Measurements from ENCODE around the gene PCDH19. TPM values are rescaled to one million over a fixed set of nuclear protein-coding genes. Genes with fewer than 3 reads are reported as not detected.

PCDH19 gene
- total RNA-seq, 2 donors from 2014 or later: 0.41 to 3.0 TPM

DNA sequence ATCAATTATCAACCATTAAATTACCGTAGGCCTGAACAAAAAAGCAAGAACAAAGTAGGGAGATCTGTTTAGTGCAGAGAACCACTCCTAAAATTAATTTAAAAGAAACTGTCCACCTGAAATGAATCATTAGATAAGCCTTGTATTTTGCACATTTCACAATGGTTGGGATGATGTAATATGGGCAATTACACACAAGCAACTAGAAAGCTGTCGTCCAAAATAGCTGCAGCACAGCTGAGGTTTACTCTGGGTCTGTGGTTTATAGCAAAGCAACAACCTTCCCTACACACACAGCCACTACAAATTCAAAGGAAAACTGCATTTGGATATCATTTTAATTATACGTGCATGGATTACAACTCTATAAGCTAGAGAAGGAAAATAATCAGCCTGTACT, 28.5 kb downstream of the PCDH19 start:
- ATAC-seq (ENCODE audit: insufficient number of reproducible peaks, low FRiP score, low read depth): no peak
- Histone ChIP-seq H3K9me3 (no peaks in the 10 kb centered on the region), H3K27me3 (replicated peaks; ENCODE audit: insufficient read depth) (no peaks in the 10 kb centered on the region), H3K4me1 (ENCODE audit: control insufficient read depth in 1 of 2, low read depth in 2 of 2) (no peaks in the 10 kb centered on the region), H3K4me3 (no peak overlapping the region), H3K36me3 (no peaks in the 10 kb centered on the region), H3K27ac (no peak overlapping the region)
- TF ChIP-seq, protein P1, sequence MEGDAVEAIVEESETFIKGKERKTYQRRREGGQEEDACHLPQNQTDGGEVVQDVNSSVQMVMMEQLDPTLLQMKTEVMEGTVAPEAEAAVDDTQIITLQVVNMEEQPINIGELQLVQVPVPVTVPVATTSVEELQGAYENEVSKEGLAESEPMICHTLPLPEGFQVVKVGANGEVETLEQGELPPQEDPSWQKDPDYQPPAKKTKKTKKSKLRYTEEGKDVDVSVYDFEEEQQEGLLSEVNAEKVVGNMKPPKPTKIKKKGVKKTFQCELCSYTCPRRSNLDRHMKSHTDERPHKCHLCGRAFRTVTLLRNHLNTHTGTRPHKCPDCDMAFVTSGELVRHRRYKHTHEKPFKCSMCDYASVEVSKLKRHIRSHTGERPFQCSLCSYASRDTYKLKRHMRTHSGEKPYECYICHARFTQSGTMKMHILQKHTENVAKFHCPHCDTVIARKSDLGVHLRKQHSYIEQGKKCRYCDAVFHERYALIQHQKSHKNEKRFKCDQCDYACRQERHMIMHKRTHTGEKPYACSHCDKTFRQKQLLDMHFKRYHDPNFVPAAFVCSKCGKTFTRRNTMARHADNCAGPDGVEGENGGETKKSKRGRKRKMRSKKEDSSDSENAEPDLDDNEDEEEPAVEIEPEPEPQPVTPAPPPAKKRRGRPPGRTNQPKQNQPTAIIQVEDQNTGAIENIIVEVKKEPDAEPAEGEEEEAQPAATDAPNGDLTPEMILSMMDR (IDR thresholded peaks at IDR 0.05): no peak
- DNase-seq (ENCODE audit: low spot score): no peak

DNA sequence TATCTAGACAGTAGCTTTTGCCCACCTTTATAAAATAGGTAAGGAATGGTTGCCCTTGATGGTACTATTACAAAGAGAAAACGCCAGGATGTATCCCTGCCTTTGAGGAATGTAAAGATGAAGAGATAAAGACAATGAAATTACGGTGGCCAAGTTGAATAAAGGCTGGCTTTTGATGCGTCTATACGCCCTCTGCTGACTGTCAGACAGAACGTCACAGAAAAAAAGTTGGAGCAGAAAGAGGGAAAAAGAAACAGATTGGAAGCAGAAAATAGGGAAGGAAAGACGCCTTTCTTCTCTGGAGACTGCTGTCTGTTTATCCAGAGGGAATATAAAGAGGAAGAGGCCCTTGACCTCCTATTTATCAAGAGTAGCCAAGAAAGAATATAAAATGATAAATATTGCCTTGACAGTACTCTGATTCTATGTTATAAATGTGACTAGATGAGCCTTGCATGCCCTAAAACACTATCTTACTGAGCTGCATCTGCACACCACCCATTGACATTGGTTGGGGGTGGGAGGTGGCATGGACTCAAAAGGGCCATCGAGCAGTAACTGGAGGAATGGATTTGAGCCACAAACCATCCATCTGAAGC, 30.6 kb downstream of the PCDH19 start:
- ATAC-seq (ENCODE audit: insufficient number of reproducible peaks, low FRiP score, low read depth): no peak

DNA sequence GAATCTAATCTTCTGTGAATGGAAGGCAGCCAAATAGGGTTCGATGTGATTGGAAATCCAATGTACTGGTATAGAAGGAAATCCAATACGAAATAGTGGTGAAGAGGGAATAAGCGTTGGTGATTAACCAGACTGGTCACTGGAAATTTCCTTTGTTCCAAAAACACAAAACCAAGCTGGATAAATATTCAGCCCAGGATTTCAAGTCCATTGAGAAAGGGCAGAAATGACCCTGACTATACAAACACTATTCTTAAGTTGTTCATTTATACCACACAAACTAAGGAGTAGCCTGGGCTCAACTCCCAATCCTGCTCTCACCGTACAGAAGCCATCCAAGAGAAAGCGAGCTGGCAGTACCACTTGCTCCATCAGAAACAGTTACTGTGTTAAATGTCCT, 32.2 kb downstream of the PCDH19 start:
- Histone ChIP-seq H3K4me1 (ENCODE audit: control insufficient read depth in 1 of 2, low read depth in 2 of 2) (no peaks in the 10 kb centered on the region), H3K36me3 (no peaks in the 10 kb centered on the region), H3K9me3 (no peaks in the 10 kb centered on the region), H3K27ac (no peak overlapping the region), H3K27me3 (replicated peaks; ENCODE audit: insufficient read depth) (no peaks in the 10 kb centered on the region), H3K4me3 (no peak overlapping the region)
- no peak for ATAC-seq (ENCODE audit: insufficient number of reproducible peaks, low FRiP score, low read depth)
- TF ChIP-seq, protein P1 (IDR thresholded peaks at IDR 0.05): no peak
- no peak for DNase-seq (ENCODE audit: low spot score)

More for the DNA sequence above, 30.6 kb downstream of the PCDH19 start:
- TF ChIP-seq, protein P1 (IDR thresholded peaks at IDR 0.05): no peak
- H3K4me1 ChIP-seq (ENCODE audit: control insufficient read depth in 1 of 2, low read depth in 2 of 2): no peaks in the 10 kb centered on the region
- no peak overlapping the region for H3K27ac ChIP-seq
- no peaks in the 10 kb centered on the region for H3K36me3 ChIP-seq
- DNase-seq (ENCODE audit: low spot score): no peak
- no peaks in the 10 kb centered on the region for H3K9me3 ChIP-seq
- H3K27me3 ChIP-seq (replicated peaks; ENCODE audit: insufficient read depth): no peaks in the 10 kb centered on the region
- no peak overlapping the region for H3K4me3 ChIP-seq

DNA sequence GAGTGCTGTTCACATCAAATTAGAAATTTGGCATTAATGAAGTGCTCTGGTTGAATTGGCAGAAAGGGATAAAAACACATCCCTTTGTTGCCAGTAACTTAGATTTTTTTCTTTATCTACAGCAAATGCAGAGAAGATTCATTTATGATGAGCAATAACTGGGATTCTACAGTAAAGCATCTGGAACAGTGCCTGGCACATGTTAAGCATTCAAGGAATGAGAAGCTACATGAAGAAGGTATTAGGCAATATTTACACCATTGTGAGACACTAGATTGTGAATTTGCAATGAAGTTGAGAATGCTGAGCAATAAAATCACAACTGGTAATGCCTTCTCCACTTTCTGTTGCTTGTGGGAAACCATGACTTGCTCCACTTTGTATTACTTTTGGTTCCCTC, 33.5 kb downstream of the PCDH19 start:
- H3K4me3 ChIP-seq: no peak overlapping the region
- H3K27me3 ChIP-seq (replicated peaks; ENCODE audit: insufficient read depth): no peaks in the 10 kb centered on the region
- no peaks in the 10 kb centered on the region for H3K9me3 ChIP-seq
- H3K36me3 ChIP-seq: no peaks in the 10 kb centered on the region
- no peak overlapping the region for H3K27ac ChIP-seq
- no peak for ATAC-seq (ENCODE audit: insufficient number of reproducible peaks, low FRiP score, low read depth)
- H3K4me1 ChIP-seq (ENCODE audit: control insufficient read depth in 1 of 2, low read depth in 2 of 2): no peaks in the 10 kb centered on the region
- TF ChIP-seq, protein P1 (IDR thresholded peaks at IDR 0.05): no peak
- no peak for DNase-seq (ENCODE audit: low spot score)

DNA sequence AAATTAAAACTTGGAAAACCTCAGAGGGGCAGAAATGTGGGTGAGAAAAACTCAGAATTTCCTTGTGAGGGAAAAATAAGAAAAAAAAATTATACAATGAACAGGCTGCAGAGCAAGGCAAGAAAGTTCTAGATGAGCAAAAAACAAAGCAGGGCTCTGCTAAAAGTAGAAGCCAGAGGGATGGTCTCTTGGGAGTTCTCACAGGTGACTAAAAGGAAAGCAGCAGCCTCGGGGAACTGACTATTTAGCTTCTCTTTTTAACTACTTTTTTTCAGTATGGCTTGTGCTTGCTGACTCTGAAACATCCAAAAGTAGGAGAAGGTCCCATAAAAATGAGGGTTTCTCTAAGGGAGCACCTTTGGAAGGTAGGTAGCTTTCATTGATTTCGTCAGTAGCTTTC, 36.4 kb downstream of the PCDH19 start:
- TF ChIP-seq, protein P1 (IDR thresholded peaks at IDR 0.05): no peak
- no peaks in the 10 kb centered on the region for H3K9me3 ChIP-seq
- H3K27me3 ChIP-seq (replicated peaks; ENCODE audit: insufficient read depth): no peaks in the 10 kb centered on the region

More for the DNA sequence above, 36.4 kb downstream of the PCDH19 start:
- Histone ChIP-seq H3K4me1 (ENCODE audit: control insufficient read depth in 1 of 2, low read depth in 2 of 2) (no peaks in the 10 kb centered on the region), H3K27ac (no peak overlapping the region), H3K4me3 (no peak overlapping the region), H3K36me3 (no peaks in the 10 kb centered on the region)
- ATAC-seq (ENCODE audit: insufficient number of reproducible peaks, low FRiP score, low read depth) (no peak), DNase-seq (ENCODE audit: low spot score) (no peak)
